ENCODE measurements around the gene CNTF. TPM values are rescaled to one million over a fixed set of nuclear protein-coding genes. Genes with fewer than 3 reads are reported as not detected.
A peak's percentile ranks its signal among the peaks of the same experiment; 100 is the strongest.

Gene CNTF
- total RNA-seq, 4 donors from 2014 or later, result 2.1 to 2.5 (median 2.4) TPM

DNA sequence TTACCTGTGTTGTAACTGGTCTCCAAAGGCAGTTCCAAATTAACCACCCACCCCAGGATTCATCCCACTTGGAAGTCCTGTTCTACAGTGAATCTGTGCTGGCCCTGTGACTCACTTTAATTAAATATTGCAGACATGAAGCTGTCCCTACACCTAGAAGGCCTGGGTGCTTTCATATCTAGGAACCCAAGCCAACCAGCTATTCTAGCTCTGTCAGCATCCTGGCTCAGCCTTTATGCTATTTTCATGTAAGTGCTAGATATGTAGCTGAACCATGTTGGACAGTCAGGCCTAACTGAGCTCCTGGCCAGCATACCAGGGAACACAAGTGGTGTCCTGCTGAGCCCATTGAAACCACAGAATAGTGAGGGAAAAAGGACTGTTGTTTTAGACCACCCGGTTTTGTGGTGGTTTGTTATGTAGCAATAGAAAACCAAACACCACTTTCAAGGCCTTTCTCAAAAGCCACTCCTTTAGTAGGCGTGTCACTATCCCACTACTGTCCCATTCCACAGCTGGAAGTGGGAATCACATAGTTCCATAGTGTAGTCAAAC is 30.3 kb downstream of the CNTF start:
- DNase-seq (ENCODE audit: low spot score) (no peak), ATAC-seq (ENCODE audit: low FRiP score) (no peak)
- TF ChIP-seq, protein P1, sequence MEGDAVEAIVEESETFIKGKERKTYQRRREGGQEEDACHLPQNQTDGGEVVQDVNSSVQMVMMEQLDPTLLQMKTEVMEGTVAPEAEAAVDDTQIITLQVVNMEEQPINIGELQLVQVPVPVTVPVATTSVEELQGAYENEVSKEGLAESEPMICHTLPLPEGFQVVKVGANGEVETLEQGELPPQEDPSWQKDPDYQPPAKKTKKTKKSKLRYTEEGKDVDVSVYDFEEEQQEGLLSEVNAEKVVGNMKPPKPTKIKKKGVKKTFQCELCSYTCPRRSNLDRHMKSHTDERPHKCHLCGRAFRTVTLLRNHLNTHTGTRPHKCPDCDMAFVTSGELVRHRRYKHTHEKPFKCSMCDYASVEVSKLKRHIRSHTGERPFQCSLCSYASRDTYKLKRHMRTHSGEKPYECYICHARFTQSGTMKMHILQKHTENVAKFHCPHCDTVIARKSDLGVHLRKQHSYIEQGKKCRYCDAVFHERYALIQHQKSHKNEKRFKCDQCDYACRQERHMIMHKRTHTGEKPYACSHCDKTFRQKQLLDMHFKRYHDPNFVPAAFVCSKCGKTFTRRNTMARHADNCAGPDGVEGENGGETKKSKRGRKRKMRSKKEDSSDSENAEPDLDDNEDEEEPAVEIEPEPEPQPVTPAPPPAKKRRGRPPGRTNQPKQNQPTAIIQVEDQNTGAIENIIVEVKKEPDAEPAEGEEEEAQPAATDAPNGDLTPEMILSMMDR (IDR thresholded peaks at IDR 0.05), result no peak

DNA sequence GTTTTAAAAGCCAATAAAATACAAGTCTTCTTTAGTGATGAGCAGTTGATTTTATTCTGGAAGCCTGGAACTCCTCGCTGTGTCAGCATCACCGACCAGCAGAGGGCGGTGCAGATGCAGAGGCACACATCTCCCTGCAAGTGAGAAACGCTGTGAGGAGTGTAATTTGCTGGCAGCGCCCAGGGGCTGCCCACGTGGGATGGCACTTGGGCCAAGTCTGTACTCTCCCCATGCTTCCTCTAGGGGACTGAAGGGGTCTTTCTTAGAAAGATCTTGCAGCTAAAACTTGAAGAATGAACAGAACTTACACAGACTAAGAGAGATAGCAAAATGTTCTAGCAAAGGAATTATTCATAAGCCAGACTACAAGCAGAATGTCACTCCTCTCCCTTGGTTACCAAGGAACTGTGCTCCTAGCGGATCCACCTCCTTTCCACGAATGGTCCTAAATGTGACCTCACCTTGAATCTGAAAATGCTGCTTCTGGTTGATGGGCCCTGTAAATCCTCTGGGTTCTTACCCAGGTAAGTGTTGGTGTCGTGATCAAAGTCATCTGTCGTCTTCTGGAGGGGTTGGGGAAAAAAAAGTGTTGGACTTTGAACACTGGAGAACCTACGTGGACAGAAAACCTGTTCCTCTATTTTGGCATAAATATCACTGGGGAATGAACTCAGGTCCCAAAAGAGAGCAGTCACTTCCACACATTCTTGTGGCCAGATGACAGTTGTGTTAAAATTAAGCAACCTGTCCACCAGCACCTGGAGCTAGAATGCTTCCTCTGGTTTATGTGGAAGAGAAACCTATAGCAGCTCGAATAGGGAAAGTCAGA is 31.8 kb downstream of the CNTF start:
- peak; percentile 80 for ATAC-seq (ENCODE audit: low FRiP score)
- TF ChIP-seq, protein P1 (IDR thresholded peaks at IDR 0.05), result peak in 1 of 3 donors; percentile 60
- peak; percentile 83 for DNase-seq (ENCODE audit: low spot score)

DNA sequence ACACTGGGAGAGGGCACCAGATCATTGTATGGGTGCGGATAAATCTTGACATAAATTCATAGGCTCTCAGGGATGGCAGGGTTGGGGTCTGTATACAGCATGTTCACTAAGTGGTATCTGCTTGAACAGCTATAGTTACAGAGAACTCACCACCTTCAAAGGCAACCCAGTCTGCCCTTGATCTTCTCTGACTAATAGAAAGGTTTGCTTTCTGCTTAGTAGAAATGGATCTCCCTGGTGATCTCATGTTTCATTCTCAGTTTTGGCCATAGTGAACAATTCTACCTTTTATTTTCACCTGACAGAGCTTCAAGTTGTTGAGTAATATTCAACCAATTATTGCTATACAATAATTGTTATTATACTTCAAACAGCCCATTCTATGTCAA is 32.4 kb downstream of the CNTF start:
- ATAC-seq (ENCODE audit: low FRiP score) (no peak), DNase-seq (ENCODE audit: low spot score) (no peak)
- TF ChIP-seq, protein P1 (IDR thresholded peaks at IDR 0.05), result no peak

DNA sequence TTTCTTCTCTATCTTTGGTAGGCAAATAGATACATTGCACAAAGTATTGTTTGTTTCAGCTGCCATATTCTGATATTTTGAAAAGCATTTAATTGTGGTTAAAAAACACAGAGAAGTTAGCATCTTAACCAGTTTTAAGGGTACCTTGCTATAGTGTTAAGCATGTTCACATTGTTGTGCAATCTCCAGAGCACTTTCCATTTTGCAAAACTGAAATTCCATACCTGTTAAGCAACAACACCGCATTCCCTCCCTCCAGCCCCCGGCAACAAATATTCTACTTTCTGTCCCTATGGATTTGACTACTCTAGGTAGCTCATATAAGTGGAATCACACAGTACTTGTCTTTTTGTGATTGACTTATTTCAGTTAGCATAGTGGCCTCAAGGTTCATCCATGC is 33.9 kb downstream of the CNTF start:
- no peak for ATAC-seq (ENCODE audit: low FRiP score)
- TF ChIP-seq, protein P1 (IDR thresholded peaks at IDR 0.05), result no peak
- no peak for DNase-seq (ENCODE audit: low spot score)

DNA sequence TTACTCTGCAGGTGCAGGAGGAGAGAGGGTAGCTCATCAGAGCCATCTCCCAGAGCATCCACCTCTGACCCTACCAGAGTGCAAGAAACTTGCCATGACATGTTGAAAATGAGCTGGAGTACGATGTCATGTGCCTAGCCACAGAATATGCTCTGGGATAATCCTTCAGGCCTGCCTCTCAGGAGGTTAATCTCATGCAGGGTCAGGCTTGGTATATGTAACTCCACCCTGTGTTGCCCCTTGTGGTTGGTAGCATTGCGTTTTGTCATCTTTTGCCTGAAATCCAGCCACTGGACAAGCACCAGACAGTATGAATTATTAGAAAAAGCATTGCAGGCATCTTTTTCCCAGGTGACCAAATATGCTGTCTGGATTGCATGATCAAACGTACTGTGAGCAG is 36.2 kb downstream of the CNTF start:
- no peak for ATAC-seq (ENCODE audit: low FRiP score)
- DNase-seq (ENCODE audit: low spot score), result no peak
- TF ChIP-seq, protein P1 (IDR thresholded peaks at IDR 0.05), result no peak

DNA sequence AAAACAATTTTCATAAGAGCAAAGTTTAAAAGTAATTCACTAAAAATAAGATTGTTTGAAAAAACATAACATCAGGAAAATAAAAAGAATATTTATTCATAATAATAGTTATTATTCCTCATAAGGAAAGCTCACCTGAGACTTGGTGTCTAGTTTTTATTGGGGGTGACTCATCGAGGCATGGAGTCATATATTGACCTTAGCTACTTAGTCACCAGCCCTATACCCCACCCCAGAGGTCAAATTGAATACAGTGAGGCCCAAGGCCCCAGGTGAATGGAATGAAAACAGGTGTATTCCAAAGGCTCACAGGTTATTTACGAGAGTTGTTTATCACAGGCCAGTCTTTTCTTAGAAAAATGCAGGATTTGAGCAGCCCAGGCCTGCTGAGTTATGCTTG is 36.9 kb downstream of the CNTF start:
- ATAC-seq (ENCODE audit: low FRiP score), result no peak
- no peak for DNase-seq (ENCODE audit: low spot score)
- TF ChIP-seq, protein P1 (IDR thresholded peaks at IDR 0.05), result no peak
